DMS 273 treated with DMSO at 0.1 percent for 48 hours (cell line): ENCODE results near the gene STIL.
"Not testable (repeated sequence)": the region's sequence is repeated elsewhere in the genome, so short reads cannot be mapped to it uniquely, and the experiment has no call there.

Source experiments
- DNase-seq: peaks from one replicate; lab custom pipeline; 2025; lab: John Stamatoyannopoulos, UW

The STIL gene

DNA sequence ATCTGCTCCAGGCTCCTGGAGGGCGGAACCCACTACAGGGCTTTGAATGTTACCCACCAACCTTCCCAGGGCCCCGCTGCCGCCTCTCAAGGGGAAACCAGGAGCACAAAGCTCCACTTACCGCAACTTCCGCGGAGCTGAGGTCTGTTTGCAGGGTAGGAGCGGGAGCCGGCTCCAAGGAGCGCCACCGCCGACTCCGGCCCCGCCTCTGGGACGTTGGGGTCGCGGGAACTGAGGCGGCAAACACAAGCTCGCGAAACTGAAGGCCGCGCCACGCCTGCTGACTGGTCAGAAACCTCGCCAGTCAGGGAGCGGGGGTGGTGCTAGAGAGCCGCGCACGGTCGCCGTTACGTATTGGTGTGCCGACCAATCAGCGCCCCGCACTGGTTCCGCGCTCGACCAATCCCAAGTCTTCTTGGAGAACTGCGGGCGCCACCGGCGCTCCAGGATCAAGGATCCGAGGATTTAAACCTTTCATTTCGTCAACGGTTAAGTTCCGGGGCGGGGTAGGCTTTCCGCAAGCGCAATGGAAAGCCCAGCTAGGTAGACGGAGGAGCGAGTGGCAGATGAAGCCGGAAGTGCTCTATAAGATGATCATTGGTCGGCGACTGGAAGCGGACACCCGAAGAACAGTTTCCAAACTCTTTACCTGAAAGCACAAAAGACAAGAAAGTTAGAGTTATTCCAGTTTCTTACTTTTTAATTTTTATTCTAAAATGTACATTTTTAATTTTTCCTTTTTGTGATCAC is at the start of gene STIL:
STIL (minus strand) TSS at position 233 of the 750 bp plus-strand sequence. CDS start 3,828 bp downstream, outside the sequence.
- DNase-seq, result peak; percentile 98

GRCh38 chr1:47362828-47363227 is 48.9 kb upstream of the STIL start:
- no peak for DNase-seq

DNA sequence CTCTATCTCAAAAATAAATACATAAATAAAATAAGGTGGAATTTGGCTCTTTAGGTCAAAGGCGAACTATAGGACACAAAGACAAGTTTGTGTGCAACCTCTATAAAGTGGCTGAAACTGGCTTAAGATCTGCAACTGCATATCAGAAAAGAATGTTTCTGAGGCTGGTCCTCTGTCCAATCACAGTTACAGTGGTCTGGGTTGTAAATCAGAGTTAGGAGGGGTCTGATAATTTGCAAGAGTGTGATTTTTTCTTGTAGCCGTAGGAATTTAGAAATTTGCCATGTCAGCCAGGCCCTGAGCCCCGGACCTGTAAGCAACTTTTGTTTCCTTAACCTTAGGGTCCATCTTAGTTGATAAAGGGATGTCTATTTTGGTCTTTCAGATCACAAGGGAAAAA is 47.4 kb upstream of the STIL start:
- DNase-seq, result no peak

GRCh38 chr1:47351305-47351704 is 37.4 kb upstream of the STIL start:
- DNase-seq, result no peak

GRCh38 chr1:47348246-47348645 is 34.3 kb upstream of the STIL start:
- DNase-seq, result no peak

DNA sequence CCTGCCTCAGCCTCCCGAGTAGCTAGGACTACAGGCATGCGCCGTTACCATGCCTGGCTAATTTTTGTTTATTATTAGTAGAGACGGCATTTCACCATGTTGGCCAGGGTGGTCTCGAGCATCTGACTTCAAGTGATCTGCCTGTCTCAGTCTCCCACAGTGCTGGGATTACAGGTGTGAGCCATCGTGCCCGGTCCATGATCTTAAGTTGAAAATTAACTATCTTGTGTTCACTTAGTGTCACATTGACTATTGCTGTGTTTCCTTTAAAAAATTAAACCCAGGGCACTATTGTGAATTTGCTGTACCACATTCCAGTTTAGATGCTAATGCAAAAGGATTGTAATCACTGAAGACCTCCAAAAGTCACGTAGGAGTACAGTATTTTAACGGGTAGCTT is 33.8 kb upstream of the STIL start:
- no peak for DNase-seq

DNA sequence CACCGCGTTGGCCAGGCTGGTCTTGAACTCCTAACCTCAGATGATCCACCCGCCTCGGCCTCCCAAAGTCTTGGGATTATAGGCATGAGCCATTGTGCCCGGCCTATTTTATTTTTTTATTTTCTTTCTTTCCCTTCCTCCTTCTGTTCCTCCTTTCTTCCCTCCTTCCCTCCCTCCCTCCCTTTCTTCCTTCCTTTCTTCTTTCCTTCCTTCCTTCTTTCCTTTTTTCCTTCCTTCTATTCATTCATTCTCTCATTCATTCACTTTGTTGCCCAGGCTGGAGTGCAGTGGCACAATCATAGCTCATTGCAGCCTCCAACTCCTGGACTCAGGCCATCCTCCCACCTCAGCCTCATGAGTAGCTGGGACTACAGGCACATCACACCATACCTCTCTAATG is 33.0 kb upstream of the STIL start:
- DNase-seq, result not testable (repeated sequence)

DNA sequence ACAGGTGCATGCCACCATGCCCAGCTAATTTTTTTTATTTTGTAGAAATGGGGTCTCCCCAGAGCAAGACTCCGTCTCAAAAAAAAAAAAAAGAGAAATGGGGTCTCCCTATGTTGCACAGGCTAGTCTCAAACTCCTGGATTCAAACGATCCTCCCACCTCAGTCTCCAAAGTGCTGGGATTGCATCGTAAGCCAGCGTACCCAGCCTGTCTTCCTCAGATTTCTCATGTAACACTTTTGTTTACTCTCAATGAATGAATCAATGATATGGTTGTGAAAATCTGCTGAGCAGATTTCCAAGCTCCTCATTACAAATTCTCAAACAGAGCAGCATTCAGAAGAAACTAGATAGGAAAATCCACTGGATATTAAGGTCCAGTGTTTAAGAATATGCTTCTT is 26.3 kb upstream of the STIL start:
- no peak for DNase-seq

DNA sequence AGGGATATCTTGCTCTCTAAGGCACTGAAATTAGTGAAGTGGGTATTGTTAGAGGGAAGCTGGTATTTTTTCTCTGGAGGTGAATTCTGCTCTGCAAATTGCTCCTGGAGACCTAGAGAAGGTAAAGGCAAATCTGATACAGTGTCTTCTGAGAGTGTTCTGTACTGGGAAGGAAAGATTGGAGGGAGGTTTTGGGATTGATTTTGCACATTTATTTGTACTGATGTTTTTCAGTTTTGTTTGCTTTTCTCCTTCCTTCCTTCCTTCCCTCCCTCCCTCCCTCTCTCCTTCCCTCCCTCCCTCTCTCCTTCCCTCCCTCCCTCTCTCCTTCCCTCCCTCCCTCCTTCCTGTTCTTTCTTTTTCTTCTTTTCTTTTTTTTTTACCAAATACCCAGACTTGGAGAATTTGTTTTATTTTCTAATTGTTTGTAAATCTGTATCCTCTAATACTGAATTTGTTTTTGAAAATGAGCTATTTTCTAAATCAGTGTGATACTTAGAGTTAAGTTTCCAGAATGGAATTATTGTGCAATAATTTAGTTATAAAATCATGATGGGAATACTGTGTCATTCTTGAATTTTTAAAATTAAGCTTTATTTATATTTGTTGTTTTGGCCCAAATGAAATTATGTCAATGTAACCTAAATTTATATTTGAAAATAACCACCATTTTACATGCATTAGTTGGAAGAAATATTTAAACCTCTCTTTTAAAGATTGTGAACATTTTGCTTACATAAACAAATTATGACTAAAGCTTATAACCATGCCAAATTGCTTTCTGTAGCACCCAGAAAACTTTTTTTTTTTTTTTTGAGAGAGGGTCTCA is 24.5 kb upstream of the STIL start:
- DNase-seq, result no peak

DNA sequence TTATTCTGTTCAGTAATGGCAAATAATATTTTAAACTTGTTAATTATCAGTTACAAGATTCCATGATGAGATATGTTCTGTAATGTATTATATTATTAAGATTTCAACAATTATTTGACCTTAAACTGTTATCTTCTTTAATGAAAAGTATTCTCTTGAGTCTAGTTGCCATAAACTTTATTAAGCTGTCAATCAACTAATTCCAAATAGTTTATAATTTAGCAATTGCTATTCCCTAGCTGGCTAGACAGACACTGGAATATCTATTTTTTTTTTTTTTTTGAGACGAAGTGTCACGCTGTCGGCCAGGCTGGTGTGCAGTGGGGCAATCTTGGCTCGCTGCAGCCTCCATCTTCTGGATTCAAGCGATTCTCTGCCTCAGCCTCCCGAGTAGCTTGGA is 23.4 kb upstream of the STIL start:
- no peak for DNase-seq

DNA sequence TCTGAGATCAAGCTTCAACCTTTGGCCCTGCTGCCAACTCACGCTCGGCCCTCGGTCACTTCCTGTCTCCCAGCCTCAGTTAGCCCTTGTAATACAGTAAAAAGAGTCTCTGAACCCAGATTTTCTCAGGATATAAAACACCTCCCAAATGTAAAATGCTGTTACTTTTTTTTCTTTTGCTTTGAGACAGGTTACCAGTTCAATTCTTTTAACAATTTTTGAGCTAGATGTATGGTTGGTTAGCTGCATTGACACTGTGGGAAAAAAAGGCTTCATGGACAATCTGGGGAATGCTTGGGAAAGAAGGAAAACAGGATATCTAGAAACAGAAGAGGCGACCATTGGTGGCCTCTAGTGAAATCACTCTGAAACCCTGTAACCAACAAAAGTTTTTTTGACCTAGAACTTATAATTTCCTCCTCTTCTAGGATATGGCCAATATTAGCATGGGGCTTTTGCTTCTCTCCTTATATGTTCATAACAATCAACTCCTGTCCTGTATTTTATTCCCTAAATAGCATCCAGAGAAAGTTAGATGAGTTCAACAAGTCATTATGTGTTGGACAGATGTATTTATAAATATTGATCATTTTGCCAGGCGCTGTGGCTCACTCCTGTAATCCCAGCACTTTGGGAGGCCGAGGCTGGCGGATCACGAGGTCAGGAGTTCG is 21.0 kb upstream of the STIL start:
- no peak for DNase-seq

- no peak for DNase-seq
Observed at GRCh38 chr1:47333922-47334764, 20.2 kb upstream of the STIL start.

DNA sequence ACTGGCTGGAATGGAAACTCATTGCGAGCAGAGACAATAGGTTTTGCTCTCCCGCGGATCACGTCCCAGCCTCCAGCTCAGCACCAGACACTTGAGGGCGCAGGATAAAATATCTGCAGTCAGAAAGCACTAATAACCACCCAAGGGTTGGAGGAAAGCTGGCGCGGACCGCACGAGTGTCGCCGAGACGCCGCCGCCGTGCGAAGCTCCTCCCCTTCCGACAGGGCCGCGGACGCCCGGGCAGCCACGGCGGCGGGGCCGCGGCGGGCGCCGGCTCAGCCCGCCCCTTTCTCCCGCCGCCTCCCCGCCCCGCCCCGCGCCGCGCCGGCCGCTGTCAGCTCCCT is 19.6 kb upstream of the STIL start, which contains the start of gene CMPK1:
CMPK1 (plus strand) TSS at position 213 of the 344 bp plus-strand sequence. CDS start 156 bp downstream, outside the sequence.
- DNase-seq, result peak; percentile 60

DNA sequence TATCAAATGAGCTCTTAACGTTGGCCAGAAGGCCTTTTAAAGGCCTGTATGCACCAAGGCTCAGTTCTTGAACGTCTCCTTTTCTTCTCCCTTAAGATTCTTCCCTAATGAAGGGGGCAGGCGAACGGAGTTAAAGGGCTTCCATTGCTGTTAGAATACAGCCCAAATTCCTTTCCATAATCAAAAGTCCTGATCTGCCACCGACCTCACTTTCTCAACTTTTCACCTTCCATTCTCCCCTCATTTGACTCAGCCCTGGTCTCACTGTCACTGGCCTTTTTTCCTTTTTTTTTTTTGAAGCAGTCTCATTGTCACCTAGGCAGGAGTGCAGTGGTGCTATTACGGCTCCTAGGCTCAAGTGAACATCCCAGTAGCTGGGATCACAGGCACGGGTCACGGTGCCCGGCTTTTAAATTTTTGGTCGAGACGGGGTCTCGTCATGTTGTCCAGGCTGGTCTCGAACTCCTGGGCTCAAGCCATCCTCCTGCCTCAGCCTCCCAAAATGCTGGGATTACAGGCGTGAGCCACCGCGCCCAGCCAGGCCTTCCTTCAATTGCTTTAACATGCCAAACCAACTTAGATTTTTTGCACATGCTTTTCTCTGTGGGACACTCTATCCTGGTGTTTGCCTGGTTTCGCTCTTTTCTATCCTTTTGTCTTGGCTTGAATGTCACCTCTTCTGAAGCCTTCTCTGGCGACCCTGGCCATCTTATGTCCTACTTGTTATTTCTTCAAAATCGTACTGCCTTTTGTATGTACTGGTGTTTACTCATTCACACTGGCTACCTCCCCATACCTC is 19.0 kb upstream of the STIL start:
- DNase-seq, result no peak

GRCh38 chr1:47331875-47332274 is 17.9 kb upstream of the STIL start:
- no peak for DNase-seq

DNA sequence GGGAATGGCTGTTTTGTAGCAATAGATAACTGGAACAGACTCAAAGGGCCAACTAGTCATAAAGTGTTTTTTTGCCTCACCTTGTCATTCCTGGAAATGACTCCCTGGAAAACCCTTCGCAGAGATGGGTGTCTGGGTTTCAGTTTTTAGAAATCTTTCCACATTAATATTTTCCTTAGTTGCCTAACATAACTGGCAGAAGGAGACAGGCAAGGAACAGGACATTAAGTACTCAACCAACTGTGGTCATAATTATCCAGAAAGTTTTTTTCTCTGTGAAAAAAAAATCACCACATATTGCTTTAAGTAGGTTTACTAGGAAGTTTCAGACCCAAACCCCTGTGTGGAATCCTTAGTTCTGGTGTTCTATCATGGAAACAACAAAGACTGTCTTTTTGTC is 16.3 kb upstream of the STIL start:
- DNase-seq, result no peak

- DNase-seq, result no peak
Observed at GRCh38 chr1:47328992-47329391, 15.0 kb upstream of the STIL start.

DNA sequence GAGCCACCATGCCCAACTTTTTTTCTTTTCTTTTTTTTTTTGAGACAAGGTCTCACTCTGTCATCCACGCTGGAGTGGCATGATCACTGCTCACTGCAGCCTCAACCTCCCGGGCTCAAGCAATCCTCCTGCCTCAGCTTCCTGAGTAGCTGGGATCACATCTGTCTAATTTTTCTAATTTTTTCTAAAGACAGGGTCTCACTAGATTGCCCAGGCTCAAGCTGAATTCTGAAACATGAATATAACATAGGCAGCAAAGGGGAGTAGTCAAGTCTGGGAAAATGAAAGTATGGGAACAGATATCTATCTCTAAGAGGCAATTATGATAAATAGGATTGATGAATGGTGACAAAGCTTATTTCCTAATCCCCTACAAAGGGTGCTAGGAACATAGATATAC is 12.3 kb upstream of the STIL start:
- no peak for DNase-seq

GRCh38 chr1:47325528-47325927 is 11.6 kb upstream of the STIL start:
- DNase-seq, result no peak

GRCh38 chr1:47324682-47325081 is 10.7 kb upstream of the STIL start:
- no peak for DNase-seq

- DNase-seq, result no peak
Observed at GRCh38 chr1:47323599-47324031, 9.7 kb upstream of the STIL start.
